ENCODE measurements around the gene MORN1. TPM values are rescaled to one million over a fixed set of nuclear protein-coding genes. Genes with fewer than 3 reads are reported as not detected.

Gene MORN1
- total RNA-seq, 1 donor: 9.5 TPM

GRCh38 chr1:2294725-2295078, 96.7 kb downstream of the MORN1 start:
- no peak overlapping the region for H3K4me3 ChIP-seq (ENCODE audit: low read depth, low read length)
- no peak for DNase-seq (ENCODE audit: low read depth)
- no peak for TF ChIP-seq CTCF (IDR thresholded peaks at IDR 0.05; ENCODE audit: insufficient read depth, low read depth, low read length)

DNA sequence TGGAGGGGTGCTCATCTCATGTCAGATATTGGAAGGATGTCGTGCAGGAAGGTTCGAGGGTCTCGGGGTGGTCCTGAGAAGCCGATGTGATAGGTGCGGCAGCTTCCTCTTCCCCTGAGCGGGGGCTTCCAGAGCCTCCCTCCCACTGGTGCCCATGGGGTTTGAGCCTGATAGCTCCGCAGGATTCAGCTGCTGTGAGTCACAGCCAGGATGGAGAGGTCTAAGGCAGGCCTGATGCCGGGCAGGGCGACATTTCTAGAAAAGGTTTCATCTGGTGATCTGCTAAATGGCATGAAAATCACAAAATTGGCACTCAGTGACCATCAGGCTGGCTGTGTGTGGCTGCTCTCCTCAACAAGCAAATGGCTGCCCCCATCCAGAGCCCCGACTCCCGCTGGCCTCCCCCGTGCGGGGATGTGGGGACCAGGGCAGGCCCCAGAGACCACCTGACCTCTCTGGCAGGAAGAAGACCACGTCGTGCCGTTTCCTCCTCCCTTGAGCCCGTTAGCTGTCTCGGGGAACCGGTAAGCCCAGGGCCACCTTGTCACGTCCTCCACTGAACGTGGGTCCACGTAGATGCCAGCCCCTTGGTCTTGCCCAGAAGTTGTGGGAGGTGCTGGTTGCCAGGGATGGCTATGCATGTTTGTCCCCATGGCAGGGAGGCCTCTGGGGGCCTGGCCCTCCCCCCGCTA, 97.2 kb downstream of the MORN1 start:
- no peak overlapping the region for H3K4me3 ChIP-seq (ENCODE audit: low read depth, low read length)
- TF ChIP-seq CTCF (IDR thresholded peaks at IDR 0.05; ENCODE audit: insufficient read depth, low read depth, low read length): no peak
- DNase-seq (ENCODE audit: low read depth): no peak

DNA sequence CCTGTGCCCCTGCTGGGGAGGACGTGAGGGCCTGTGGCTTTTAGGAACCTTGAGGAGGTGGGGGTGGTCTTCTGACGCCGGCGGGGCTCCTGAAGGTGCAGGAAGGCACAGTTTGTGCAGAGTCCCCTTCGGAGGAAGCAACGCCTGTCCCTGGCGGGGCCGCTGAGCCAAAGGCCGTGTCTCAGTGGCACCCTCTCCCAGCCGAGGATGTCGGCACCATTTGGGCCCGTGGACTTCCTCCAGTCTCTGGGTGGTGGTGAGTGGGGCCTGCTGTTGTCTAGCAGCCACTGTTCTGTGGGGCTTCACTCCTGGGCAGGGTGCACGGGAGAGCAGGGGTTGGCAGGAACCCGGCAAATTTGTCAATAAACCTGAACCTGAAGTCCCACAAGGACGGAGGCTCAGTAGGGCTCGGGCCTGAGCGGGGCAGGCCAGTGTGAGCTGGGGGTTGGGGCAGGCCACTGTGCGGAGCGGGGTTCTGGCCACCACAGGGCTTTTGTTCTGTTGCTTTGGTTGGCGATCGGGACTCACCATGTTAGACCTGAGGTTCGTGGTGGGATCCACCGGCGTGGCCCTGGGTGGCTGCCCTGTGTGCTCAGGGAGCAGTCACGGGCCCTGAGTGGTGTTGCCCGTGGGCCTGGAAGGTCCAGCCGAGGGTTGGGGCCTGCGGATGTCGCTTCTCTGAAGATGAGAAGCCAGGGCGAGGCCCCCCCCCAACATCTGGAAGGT, 98.5 kb downstream of the MORN1 start:
- TF ChIP-seq CTCF (IDR thresholded peaks at IDR 0.05; ENCODE audit: insufficient read depth, low read depth, low read length): no peak
- DNase-seq (ENCODE audit: low read depth): no peak
- H3K4me3 ChIP-seq (ENCODE audit: low read depth, low read length): no peak overlapping the region

- no peak overlapping the region for H3K4me3 ChIP-seq (ENCODE audit: low read depth, low read length)
- TF ChIP-seq CTCF (IDR thresholded peaks at IDR 0.05; ENCODE audit: insufficient read depth, low read depth, low read length): no peak
- no peak for DNase-seq (ENCODE audit: low read depth)
These were observed 99.8 kb downstream of the MORN1 start for GRCh38 chr1:2291577-2291976.

GRCh38 chr1:2290595-2291510, 100.5 kb downstream of the MORN1 start:
- H3K4me3 ChIP-seq (ENCODE audit: low read depth, low read length): peak overlapping the region; percentile 25
- TF ChIP-seq CTCF (IDR thresholded peaks at IDR 0.05; ENCODE audit: insufficient read depth, low read depth, low read length): no peak
- DNase-seq (ENCODE audit: low read depth): peak; percentile 97

- no peak for DNase-seq (ENCODE audit: low read depth)
- no peak overlapping the region for H3K4me3 ChIP-seq (ENCODE audit: low read depth, low read length)
- no peak for TF ChIP-seq CTCF (IDR thresholded peaks at IDR 0.05; ENCODE audit: insufficient read depth, low read depth, low read length)
These were observed 101.2 kb downstream of the MORN1 start for GRCh38 chr1:2290171-2290578.
